HG03565 (cell line): ENCODE measurements around the gene NCSTN.

Experiments used
- ATAC-seq: cut with Tn5 transposase; IDR thresholded peaks from one replicate; pipeline ENCODE4 v1.9.1; 2021; ENCODE audit warnings: mild to moderate bottlenecking, moderate library complexity; ENCODE audit not compliant: unreplicated experiment

The NCSTN gene

GRCh38 chr1:160351629-160352028 lies 8.4 kb downstream of the NCSTN start:
- no peak for ATAC-seq

GRCh38 chr1:160352555-160352954 lies 9.4 kb downstream of the NCSTN start:
- ATAC-seq, result no peak

- no peak for ATAC-seq
Observed at GRCh38 chr1:160353223-160353622, 10.0 kb downstream of the NCSTN start.

GRCh38 chr1:160354388-160354985 lies 11.3 kb downstream of the NCSTN start:
- ATAC-seq, result no peak

- no peak for ATAC-seq
Observed at GRCh38 chr1:160357286-160358002, 14.3 kb downstream of the NCSTN start.

- ATAC-seq, result no peak
Observed at GRCh38 chr1:160358073-160358472, 14.9 kb downstream of the NCSTN start.

- no peak for ATAC-seq
Observed at GRCh38 chr1:160359559-160360226, 16.5 kb downstream of the NCSTN start.

GRCh38 chr1:160360227-160360695 lies 17.1 kb downstream of the NCSTN start:
- no peak for ATAC-seq

- no peak for ATAC-seq
Observed at GRCh38 chr1:160361199-160361598, 18.0 kb downstream of the NCSTN start.

GRCh38 chr1:160361814-160362167 lies 18.6 kb downstream of the NCSTN start:
- no peak for ATAC-seq

GRCh38 chr1:160362168-160362957 lies 19.2 kb downstream of the NCSTN start:
- no peak for ATAC-seq

- no peak for ATAC-seq
Observed at GRCh38 chr1:160363010-160363409, 19.8 kb downstream of the NCSTN start.

GRCh38 chr1:160363951-160364735 lies 21.0 kb downstream of the NCSTN start:
- ATAC-seq, result no peak

- ATAC-seq, result no peak
Observed at GRCh38 chr1:160365325-160365724, 22.1 kb downstream of the NCSTN start.

- ATAC-seq, result no peak
Observed at GRCh38 chr1:160366731-160367515, 23.7 kb downstream of the NCSTN start, which contains the start of gene NHLH1. TSS of gene NHLH1 (plus strand) at chr1:160367071. CDS start at chr1:160370732, 3,661 bp downstream.

GRCh38 chr1:160367516-160367900 lies 24.3 kb downstream of the NCSTN start:
- ATAC-seq, result no peak

GRCh38 chr1:160367934-160368923 lies 25.0 kb downstream of the NCSTN start:
- no peak for ATAC-seq

- no peak for ATAC-seq
Observed at GRCh38 chr1:160369087-160369486, 25.9 kb downstream of the NCSTN start.
